Spleen (tissue), 11 donors: ENCODE measurements around the gene DYNLT2B. TPM values are rescaled to one million over a fixed set of nuclear protein-coding genes. Genes with fewer than 3 reads are reported as not detected.
"Not testable (repeated sequence)": the region's sequence is repeated elsewhere in the genome, so short reads cannot be mapped to it uniquely, and the experiment has no call there.

Source experiments
- DNase-seq: peaks from one replicate; pipeline ENCODE4 v3.0.0-alpha.2; 2020
- H3K27ac ChIP-seq, 8 donors: fragments of 200-600 bp; sonication (generic) in 7 of 8; 1 replicate in 4 of 8; 2 replicates in 4 of 8; pipeline versions ENCODE4 v1.5.0 to v1.8.0; 2016 to 2021; ENCODE audit warnings: inconsistent platforms in 4 of 8, mild to moderate bottlenecking in 4 of 8, moderate library complexity in 1 of 8
- H3K27me3 ChIP-seq, 7 donors: fragments of 200-600 bp; sonication (generic) in 6 of 7; replicated peaks in 1 of 7; 1 replicate in 4 of 7; 2 replicates in 3 of 7; pipeline versions ENCODE4 v1.5.0 to v1.8.0; 2016 to 2021; ENCODE audit warnings: inconsistent platforms in 3 of 7, mild to moderate bottlenecking in 1 of 7
- H3K36me3 ChIP-seq, 6 donors: fragments of 200-600 bp; sonication (generic) in 5 of 6; 1 replicate in 4 of 6; 2 replicates in 2 of 6; pipeline versions ENCODE4 v1.5.0 to v1.8.0; 2016 to 2021; ENCODE audit warnings: inconsistent platforms in 2 of 6
- H3K4me1 ChIP-seq, 6 donors: fragments of 200-600 bp; sonication (generic) in 5 of 6; 1 replicate in 3 of 6; 2 replicates in 3 of 6; pipeline versions ENCODE4 v1.5.0 to v1.8.0; 2016 to 2021; ENCODE audit warnings: inconsistent platforms in 3 of 6
- H3K4me3 ChIP-seq, 8 donors: fragments of 200-600 bp; sonication (generic) in 7 of 8; 1 replicate in 4 of 8; 2 replicates in 4 of 8; pipeline versions ENCODE4 v1.5.0 to v1.8.0; 2016 to 2021; ENCODE audit warnings: inconsistent platforms in 4 of 8, mild to moderate bottlenecking in 4 of 8, moderate library complexity in 2 of 8
- H3K9me3 ChIP-seq, 8 donors: fragments of 200-600 bp; sonication (generic) in 7 of 8; 1 replicate in 4 of 8; 2 replicates in 4 of 8; pipeline versions ENCODE4 v1.5.0 to v1.8.0; 2016 to 2021; ENCODE audit warnings: inconsistent platforms in 4 of 8
- CTCF ChIP-seq, 11 experiments: fragments of 200-600 bp in 7 of 11; fragments of 450-650 bp in 4 of 11; sonication (generic) in 4 of 11; IDR thresholded peaks in 8 of 11; conservative IDR thresholded peaks in 3 of 11; 1 replicate in 7 of 11; 2 replicates in 4 of 11; pipeline versions ENCODE4 v1.4.0 to v1.8.0; 2016 to 2021; ENCODE audit warnings: antibody characterized with exemption in 11 of 11, inconsistent platforms in 4 of 11, mild to moderate bottlenecking in 1 of 11
- POLR2A ChIP-seq, 3 donors: fragments of 450-650 bp; IDR thresholded peaks; one replicate each; pipeline ENCODE4 v1.5.1; 2017; ENCODE audit warnings: antibody characterized with exemption in 3 of 3, mild to moderate bottlenecking in 1 of 3
- POLR2AphosphoS5 ChIP-seq, 3 donors: sonication (generic); formaldehyde crosslinking; IDR thresholded peaks; one replicate each; pipeline ENCODE4 v1.5.1; 2017; ENCODE audit warnings: antibody characterized with exemption in 3 of 3
- WGBS, 5 donors: extraction: QIAGEN DNeasy Blood & Tissue Kit in 3 of 5; methylation state at CpG; one replicate each; pipeline versions ENCODE4 v1.1.5 to v1.1.7; 2013 to 2018; 5-methylcytosine and 5-hydroxymethylcytosine counted together
- intact Hi-C: fragments of 100-400 bp; cut with DNase I; formaldehyde crosslinking; loops from one replicate; pipeline ENCODE4 v1.15.0; 2023; ENCODE audit warnings: low total_unique reads
- polyA plus RNA-seq, 3 donors: library from polyadenylated mRNA; stranded (reverse); fragments of 200-250 nt; gene quantifications; one replicate each; pipeline ENCODE4 v1.2.1, GENCODE V29; 2013
- small RNA-seq, 4 donors: library from RNA; depleted of rRNA; stranded (forward); fragments of <200 nt; gene quantifications; one replicate each; pipeline ENCODE3, GENCODE V24; 2016
- total RNA-seq, 7 donors: library from RNA; depleted of rRNA in 3 of 7; stranded (reverse); fragments of >200 nt in 3 of 7; fragmentation: NEBNext Ultra II Directional in 4 of 7; extraction: Animal tissue kit (Norgen Biotek cat#: 25700) in 4 of 7; gene quantifications; one replicate each; pipeline versions ENCODE4 v1.1.0 to v1.2.1, GENCODE V29; 2016 to 2021
- donor health status: healthy with polysubstance abuse.
- donor health status: DM: no; HTN: no; CAD: no; lungs with moderate emphysema.
- donor health status: DM: no; HTN: no; CAD: no.
- donor health status: Bipolar disorder and iron deficiency.
- donor health status: healthy.
- donor health status: DM: no; HTN: no; CAD: no.
- donor health status: DM: yes; HTN: yes; CAD: no.

The DYNLT2B gene
- total and polyA plus RNA-seq, 10 donors = 1.7 to 21.3 (median 7.1) TPM

- Histone ChIP-seq H3K27me3 (no peaks in the 10 kb centered on the region), H3K4me3 (no peak overlapping the region), H3K4me1 (peaks cover 0 to 7% (median 0%) of the 10 kb centered on the region in 6 donors), H3K27ac (no peak overlapping the region), H3K36me3 (peaks cover 0 to 80% (median 37%) of the 10 kb centered on the region in 6 donors), H3K9me3 (no peaks in the 10 kb centered on the region)
- 82 to 96% (median 91%) methylated on average over 15 to 16 of the region's 16 CpGs for WGBS, 5 donors
- TF ChIP-seq POLR2AphosphoS5 (IDR thresholded peaks at IDR 0.05) (no peak), POLR2A (IDR thresholded peaks at IDR 0.05) (no peak), CTCF (IDR thresholded peaks at IDR 0.05 in 8 of 11, conservative IDR thresholded peaks at IDR 0.05 in 3 of 11) (no peak)
- intact Hi-C loops = loop anchor here (5.0 kb wide), 1 partner anchor 270 kb away; no protein-coding TSS in a partner anchor
- no peak for DNase-seq
Measured at GRCh38 chr3:196251918-196252317, 66.1 kb downstream of the DYNLT2B start.

- H3K27me3 ChIP-seq = no peaks in the 10 kb centered on the region
- H3K4me1 ChIP-seq = no peaks in the 10 kb centered on the region
- no peak overlapping the region for H3K4me3 ChIP-seq
- H3K36me3 ChIP-seq = peaks cover 0 to 87% (median 40%) of the 10 kb centered on the region in 6 donors
- intact Hi-C loops = no loop called here
- no peak for TF ChIP-seq POLR2A (IDR thresholded peaks at IDR 0.05)
- no peak for TF ChIP-seq CTCF (IDR thresholded peaks at IDR 0.05 in 8 of 11, conservative IDR thresholded peaks at IDR 0.05 in 3 of 11)
- TF ChIP-seq POLR2AphosphoS5 (IDR thresholded peaks at IDR 0.05) = peak in 1 of 3 donors; percentile 21
- WGBS, 5 donors = 51 to 86% (median 80%) methylated on average over 13 of the region's 13 CpGs
- H3K27ac ChIP-seq = peak overlapping the region in 6 of 8 donors; percentile 28 to 83 (median 72)
- DNase-seq = no peak
- H3K9me3 ChIP-seq = no peaks in the 10 kb centered on the region
Measured at GRCh38 chr3:196246612-196247308, 71.3 kb downstream of the DYNLT2B start.

GRCh38 chr3:196244166-196244565, 73.9 kb downstream of the DYNLT2B start:
- H3K4me3 ChIP-seq, H3K27me3 ChIP-seq, H3K27ac ChIP-seq, H3K9me3 ChIP-seq, DNase-seq, intact Hi-C loops, H3K4me1 ChIP-seq: not testable (repeated sequence)
- peaks cover 0 to 99% (median 65%) of the 10 kb centered on the region in 6 donors for H3K36me3 ChIP-seq
- WGBS, 5 donors = 96 to 99% (median 98%) methylated on average over 32 to 34 of the region's 34 CpGs

- DNase-seq = no peak
- no peak overlapping the region for H3K27ac ChIP-seq
- peaks cover 0 to 99% (median 71%) of the 10 kb centered on the region in 6 donors for H3K36me3 ChIP-seq
- 84 to 90% (median 89%) methylated on average over 8 of the region's 8 CpGs for WGBS, 5 donors
- peaks cover 0 to 8% (median 0%) of the 10 kb centered on the region in 6 donors for H3K4me1 ChIP-seq
- intact Hi-C loops = no loop called here
- no peaks in the 10 kb centered on the region for H3K9me3 ChIP-seq
- no peak overlapping the region for H3K4me3 ChIP-seq
- TF ChIP-seq CTCF (IDR thresholded peaks at IDR 0.05 in 8 of 11, conservative IDR thresholded peaks at IDR 0.05 in 3 of 11) = no peak
- TF ChIP-seq POLR2AphosphoS5 (IDR thresholded peaks at IDR 0.05) = no peak
- no peak for TF ChIP-seq POLR2A (IDR thresholded peaks at IDR 0.05)
- H3K27me3 ChIP-seq = no peaks in the 10 kb centered on the region
Measured at GRCh38 chr3:196241704-196242103, 76.3 kb downstream of the DYNLT2B start.

Small RNAs within 50 kb of the gene (small RNA-seq; reads per million reads assigned to genes)
- 0 reads per million in 4 donors for gene AC069257.2
- 0 reads per million in 4 donors for gene RNU6-910P

Other genes with a start within 250 kb of the DYNLT2B start
- gene TFRC, start 236.2 kb downstream of the DYNLT2B start, total RNA-seq = 100 to 1,000 TPM in 1 of 7 donors, 10 to 100 TPM in 6; 44.2 to 104 (median 82.7) TPM
- gene TFRC, start 236.2 kb downstream of the DYNLT2B start, polyA plus RNA-seq = 10 to 100 TPM; 13.2 to 18.7 (median 15.5) TPM
- gene ZDHHC19, start 106.8 kb downstream of the DYNLT2B start, total RNA-seq = 10 to 100 TPM in 3 of 7 donors, 1 to 10 TPM in 3, under 1 TPM in 1; 0.79 to 44.6 (median 7.9) TPM
- 10 to 100 TPM in 1 of 3 donors, 1 to 10 TPM in 2; 3.2 to 15.4 (median 6.2) TPM for gene ZDHHC19, start 106.8 kb downstream of the DYNLT2B start, polyA plus RNA-seq
- gene SLC51A, start 101.7 kb downstream of the DYNLT2B start, total RNA-seq = 10 to 100 TPM in 1 of 7 donors, 1 to 10 TPM in 6; 2.0 to 14.6 (median 4.1) TPM
- gene SLC51A, start 101.7 kb downstream of the DYNLT2B start, polyA plus RNA-seq = 1 to 10 TPM in 1 of 3 donors, under 1 TPM in 2; 0.30 to 1.1 (median 0.54) TPM
- 100 to 1,000 TPM in 3 of 7 donors, 10 to 100 TPM in 4; 63.2 to 128 (median 94.9) TPM for gene PCYT1A, start 30.5 kb downstream of the DYNLT2B start, total RNA-seq
- gene PCYT1A, start 30.5 kb downstream of the DYNLT2B start, polyA plus RNA-seq = 10 to 100 TPM; 10.6 to 27.1 (median 24.9) TPM
- gene TM4SF19, start 20.1 kb upstream of the DYNLT2B start, total RNA-seq = under 1 TPM in 1 of 7 donors, not detected in 6; 0.46 TPM
- gene TM4SF19, start 20.1 kb upstream of the DYNLT2B start, polyA plus RNA-seq = 1 to 10 TPM in 1 of 3 donors, not detected in 2; 6.5 TPM
- gene UBXN7, start 114.2 kb upstream of the DYNLT2B start, total RNA-seq = 10 to 100 TPM; 21.1 to 59.0 (median 53.6) TPM
- 10 to 100 TPM in 1 of 3 donors, 1 to 10 TPM in 2; 2.4 to 12.8 (median 2.5) TPM for gene UBXN7, start 114.2 kb upstream of the DYNLT2B start, polyA plus RNA-seq
- 10 to 100 TPM; 17.9 to 28.3 (median 24.2) TPM for gene RNF168, start 185.5 kb upstream of the DYNLT2B start, total RNA-seq
- 1 to 10 TPM; 3.4 to 7.0 (median 3.7) TPM for gene RNF168, start 185.5 kb upstream of the DYNLT2B start, polyA plus RNA-seq
- not detected for gene SMCO1, start 197.1 kb upstream of the DYNLT2B start, total RNA-seq
- gene SMCO1, start 197.1 kb upstream of the DYNLT2B start, polyA plus RNA-seq = not detected